Left lung (tissue), 10 donors: ENCODE results near the gene PLA1A. TPM values are rescaled to one million over a fixed set of nuclear protein-coding genes. Genes with fewer than 3 reads are reported as not detected.

ENCODE experiments used
- ATAC-seq: fragments of 200-7000 bp; cut with Tn5 transposase; one replicate; pipeline ENCODE4 v1.9.1; 2020; ENCODE audit warnings: moderate library complexity
- DNase-seq, 4 donors: peaks; one replicate each; pipeline ENCODE4 v3.0.0-alpha.2; 2013 to 2020
- H3K27ac ChIP-seq, 2 donors: fragments of 200-600 bp; sonication (generic) in 1 of 2; one replicate each; pipeline versions ENCODE4 v1.5.0 to v1.8.0; 2020 to 2021
- H3K27me3 ChIP-seq, 2 donors: fragments of 200-600 bp; sonication (generic) in 1 of 2; one replicate each; pipeline versions ENCODE4 v1.5.0 to v1.8.0; 2020 to 2021
- H3K36me3 ChIP-seq, 2 donors: fragments of 200-600 bp; sonication (generic) in 1 of 2; one replicate each; pipeline versions ENCODE4 v1.5.0 to v1.8.0; 2020 to 2021
- H3K4me1 ChIP-seq, 2 donors: fragments of 200-600 bp; one replicate each; pipeline ENCODE4 v1.8.0; 2021
- H3K4me3 ChIP-seq, 2 donors: fragments of 200-600 bp; sonication (generic) in 1 of 2; one replicate each; pipeline versions ENCODE4 v1.5.0 to v1.8.0; 2020 to 2021; ENCODE audit warnings: mild to moderate bottlenecking in 1 of 2
- H3K9me3 ChIP-seq, 2 donors: fragments of 200-600 bp; sonication (generic) in 1 of 2; one replicate each; pipeline versions ENCODE4 v1.5.0 to v1.8.0; 2020 to 2021
- CTCF ChIP-seq, 2 donors: fragments of 200-600 bp; sonication (generic) in 1 of 2; IDR thresholded peaks; one replicate each; pipeline versions ENCODE4 v1.5.0 to v1.8.0; 2021; ENCODE audit warnings: antibody characterized with exemption in 2 of 2
- intact Hi-C, 2 donors: fragments of 100-400 bp; cut with DNase I; formaldehyde crosslinking; loops; one replicate each; pipeline versions ENCODE4 v1.11.2 to v1.14.2; 2022
- polyA plus RNA-seq, 6 donors: library from polyadenylated mRNA; unstranded; fragments of 120-200 nt; gene quantifications; one replicate each; pipeline ENCODE4 v1.2.1, GENCODE V29; 2013; ENCODE audit not compliant: insufficient read length in 6 of 6
- total RNA-seq, 2 donors: library from RNA; stranded (reverse); fragmentation: NEBNext Ultra II Directional; extraction: Animal tissue kit (Norgen Biotek cat#: 25700); gene quantifications; one replicate each; pipeline ENCODE4 v1.2.1, GENCODE V29; 2021
- donor health status: DM: no; HTN: yes; CAD: no.
- donor health status: DM: no; HTN: no; CAD: no.

The PLA1A gene
- total and polyA plus RNA-seq, 8 donors: 0.70 to 14.5 (median 0.99) TPM

GRCh38 chr3:119579366-119580066, 18.2 kb upstream of the PLA1A start, which contains the start of gene ADPRH:
Gene ADPRH, plus strand, starts transcription at chr3:119579492. Its CDS starts 2,678 bp downstream, at chr3:119582170.
- peak within 1 kb of the TSS; percentile 90 to 96 for H3K27ac ChIP-seq
- DNase-seq: peak; percentile 70 to 97 (median 86)
- H3K4me3 ChIP-seq: peak within 1 kb of the TSS; percentile 36 to 57
- intact Hi-C loops: no loop called here
- no peak for TF ChIP-seq CTCF (IDR thresholded peaks at IDR 0.05)
- ATAC-seq: peak; percentile 96
- H3K27me3 ChIP-seq: no peaks in the 10 kb centered on the region
- H3K36me3 ChIP-seq: peaks cover 0 to 5% of the 10 kb centered on the region in 2 donors
- no peaks in the 10 kb centered on the region for H3K9me3 ChIP-seq
- H3K4me1 ChIP-seq: peaks cover 12 to 34% of the 10 kb centered on the region in 2 donors

- DNase-seq: peak in 3 of 4 donors; percentile 13 to 67 (median 45)
These were observed 17.5 kb upstream of the PLA1A start for GRCh38 chr3:119580067-119580760.

GRCh38 chr3:119582178-119582577, 15.5 kb upstream of the PLA1A start:
- Histone ChIP-seq H3K36me3 (peaks cover 0 to 19% of the 10 kb centered on the region in 2 donors), H3K27ac (no peak overlapping the region), H3K4me1 (peaks cover 12 to 53% of the 10 kb centered on the region in 2 donors), H3K4me3 (no peak overlapping the region), H3K27me3 (no peaks in the 10 kb centered on the region), H3K9me3 (no peaks in the 10 kb centered on the region)
- intact Hi-C loops: no loop called here
- DNase-seq (no peak), ATAC-seq (no peak)
- TF ChIP-seq CTCF (IDR thresholded peaks at IDR 0.05): no peak

More at GRCh38 chr3:119580067-119580760, 17.5 kb upstream of the PLA1A start:
- TF ChIP-seq CTCF (IDR thresholded peaks at IDR 0.05): peak in 1 of 2 donors; percentile 20
- Histone ChIP-seq H3K9me3 (no peaks in the 10 kb centered on the region), H3K4me1 (peaks cover 12 to 34% of the 10 kb centered on the region in 2 donors), H3K27me3 (no peaks in the 10 kb centered on the region), H3K27ac (peak overlapping the region; percentile 90 to 96), H3K36me3 (peaks cover 0 to 12% of the 10 kb centered on the region in 2 donors), H3K4me3 (peak overlapping the region; percentile 36 to 57)
- ATAC-seq: peak; percentile 56
- intact Hi-C loops: no loop called here

- H3K27me3 ChIP-seq: no peaks in the 10 kb centered on the region
- no peak for TF ChIP-seq CTCF (IDR thresholded peaks at IDR 0.05)
- H3K4me1 ChIP-seq: peaks cover 5 to 65% of the 10 kb centered on the region in 2 donors
- no peaks in the 10 kb centered on the region for H3K9me3 ChIP-seq
- peak overlapping the region in 1 of 2 donors; percentile 62 for H3K27ac ChIP-seq
- DNase-seq (peak in 1 of 4 donors; percentile 54), ATAC-seq (no peak)
- intact Hi-C loops: no loop called here
- H3K4me3 ChIP-seq: no peak overlapping the region
- H3K36me3 ChIP-seq: peaks cover 0 to 24% of the 10 kb centered on the region in 2 donors
These were observed 12.5 kb upstream of the PLA1A start for GRCh38 chr3:119585208-119585607.
